Vagina (tissue), 2 donors: ENCODE measurements around the gene GSKIP.

ENCODE experiments used
- CTCF ChIP-seq, 3 experiments: fragments of 450-650 bp in 2 of 3; fragments of 200-600 bp in 1 of 3; sonication (generic) in 1 of 3; IDR thresholded peaks; one replicate each; pipeline ENCODE4 v1.5.1; 2017 to 2019; ENCODE audit warnings: antibody characterized with exemption in 3 of 3, mild to moderate bottlenecking in 2 of 3, moderate library complexity in 2 of 3
- POLR2A ChIP-seq, 2 donors: fragments of 450-650 bp; IDR thresholded peaks; one replicate each; pipeline ENCODE4 v1.6.1; 2017; ENCODE audit warnings: antibody characterized with exemption in 2 of 2, mild to moderate bottlenecking in 2 of 2, moderate library complexity in 2 of 2
- POLR2AphosphoS5 ChIP-seq, 2 donors: sonication (generic); formaldehyde crosslinking; IDR thresholded peaks; one replicate each; pipeline ENCODE4 v1.9.0; 2017; ENCODE audit warnings: antibody characterized with exemption in 2 of 2, mild to moderate bottlenecking in 2 of 2, low read depth in 1 of 2; ENCODE audit not compliant: insufficient read depth in 1 of 2

GRCh38 chr14:96399405-96399804 is 36.1 kb downstream of the GSKIP start:
- TF ChIP-seq CTCF (IDR thresholded peaks at IDR 0.05) (no peak), POLR2A (IDR thresholded peaks at IDR 0.05) (no peak), POLR2AphosphoS5 (IDR thresholded peaks at IDR 0.05; ENCODE audit: insufficient read depth in 1 of 2, low read depth in 1 of 2) (no peak)
